ENCODE results near the gene TMEM42. TPM values are rescaled to one million over a fixed set of nuclear protein-coding genes. Genes with fewer than 3 reads are reported as not detected.
"Not testable (repeated sequence)": the region's sequence is repeated elsewhere in the genome, so short reads cannot be mapped to it uniquely, and the experiment has no call there.

TMEM42 gene
- total RNA-seq = 1 to 10 TPM; 9.4 TPM

GRCh38 chr3:44861412-44862225, at the start of gene TMEM42:
Gene TMEM42, plus strand, starts transcription at chr3:44861912. Its CDS starts 13 bp downstream, at chr3:44861925.
- ChIA-PET POLR2A (interaction anchor here (0.5 kb wide), 1 partner anchor 73 kb away, joined by 3 read pairs; no protein-coding TSS in a partner anchor), CTCF (no interaction called here)

GRCh38 chr3:44814751-44815150, 47.0 kb upstream of the TMEM42 start:
- CTCF ChIA-PET = no interaction called here
- POLR2A ChIA-PET = no interaction called here

- POLR2A ChIA-PET, CTCF ChIA-PET: not testable (repeated sequence)
These were observed 45.4 kb upstream of the TMEM42 start for GRCh38 chr3:44816334-44816733.

- POLR2A ChIA-PET, CTCF ChIA-PET: not testable (repeated sequence)
These were observed 40.5 kb upstream of the TMEM42 start for GRCh38 chr3:44821206-44821605.

GRCh38 chr3:44825264-44825925, 36.3 kb upstream of the TMEM42 start:
- ChIA-PET POLR2A (no interaction called here), CTCF (no interaction called here)

GRCh38 chr3:44827196-44827595, 34.5 kb upstream of the TMEM42 start:
- ChIA-PET POLR2A (no interaction called here), CTCF (no interaction called here)

GRCh38 chr3:44831232-44831631, 30.5 kb upstream of the TMEM42 start:
- ChIA-PET CTCF (no interaction called here), POLR2A (no interaction called here)

GRCh38 chr3:44832032-44832431, 29.7 kb upstream of the TMEM42 start:
- ChIA-PET CTCF (no interaction called here), POLR2A (no interaction called here)

- ChIA-PET POLR2A (interaction anchor here (0.6 kb wide), 1 partner anchor 43 kb away, joined by 3 read pairs; no protein-coding TSS in a partner anchor), CTCF (no interaction called here)
These were observed 28.7 kb upstream of the TMEM42 start for GRCh38 chr3:44832965-44833364.

GRCh38 chr3:44833394-44833793, 28.3 kb upstream of the TMEM42 start:
- ChIA-PET CTCF (no interaction called here), POLR2A (no interaction called here)

GRCh38 chr3:44835684-44836083, 26.0 kb upstream of the TMEM42 start:
- POLR2A ChIA-PET = no interaction called here
- CTCF ChIA-PET = no interaction called here

GRCh38 chr3:44842376-44842775, 19.3 kb upstream of the TMEM42 start:
- POLR2A ChIA-PET = no interaction called here
- CTCF ChIA-PET = no interaction called here

- CTCF ChIA-PET = no interaction called here
- POLR2A ChIA-PET = no interaction called here
These were observed 15.9 kb upstream of the TMEM42 start for GRCh38 chr3:44845528-44846520.

GRCh38 chr3:44848634-44849033, 13.1 kb upstream of the TMEM42 start:
- ChIA-PET POLR2A (no interaction called here), CTCF (no interaction called here)

GRCh38 chr3:44856663-44857062, 5.0 kb upstream of the TMEM42 start:
- CTCF ChIA-PET = not testable (repeated sequence)

GRCh38 chr3:44860117-44860516, 1.6 kb upstream of the TMEM42 start:
- POLR2A ChIA-PET = no interaction called here
- CTCF ChIA-PET = interaction anchor here (1.2 kb wide), 1 partner anchor 12 kb away, joined by 3 read pairs; no protein-coding TSS in a partner anchor

More at GRCh38 chr3:44856663-44857062, 5.0 kb upstream of the TMEM42 start:
- POLR2A ChIA-PET = not testable (repeated sequence)

- ChIA-PET CTCF (no interaction called here), POLR2A (interaction anchor here (0.5 to 0.8 kb wide), 3 partner anchors 8 to 351 kb away, joined by 3 read pairs; no protein-coding TSS in a partner anchor)
These were observed 520 bp downstream of the TMEM42 start for GRCh38 chr3:44862226-44862637.

- ChIA-PET POLR2A (no interaction called here), CTCF (no interaction called here)
These were observed 3.7 kb downstream of the TMEM42 start for GRCh38 chr3:44865272-44866035.

GRCh38 chr3:44867421-44868111, 5.9 kb downstream of the TMEM42 start:
- ChIA-PET POLR2A (no interaction called here), CTCF (interaction anchor here (0.5 kb wide), 1 partner anchor 793 kb away, joined by 4 read pairs; no protein-coding TSS in a partner anchor)

Data from activated CD8-positive, alpha-beta memory T cell treated with anti-CD3 and anti-CD28 coated beads for 36 hours (primary cell).